ENCODE data around the gene KRT40. TPM values are rescaled to one million over a fixed set of nuclear protein-coding genes. Genes with fewer than 3 reads are reported as not detected.

KRT40 gene
- total and polyA plus RNA-seq, 2 donors (not counting 1 experiment from before 2014, with no cell fraction given), result not detected

DNA sequence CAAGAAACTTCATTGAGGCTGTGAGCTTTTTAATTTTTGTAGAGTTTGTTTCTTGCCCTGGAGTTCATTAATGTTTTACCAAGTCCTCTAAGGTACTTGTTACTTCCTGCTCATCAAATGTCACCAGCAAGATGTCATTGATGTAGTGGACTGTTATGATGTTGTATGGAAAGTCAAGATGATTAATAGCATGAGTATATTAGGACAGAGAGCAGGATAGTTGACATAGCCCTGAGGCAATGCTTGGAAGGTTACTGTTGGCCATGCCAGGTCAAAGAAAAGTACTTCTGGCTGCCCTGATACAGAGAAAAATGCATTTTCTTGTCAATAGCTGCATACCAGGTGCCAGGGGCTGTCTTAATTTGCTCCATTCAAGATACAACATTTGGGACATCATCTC, 36.2 kb upstream of the KRT40 start:
- TF ChIP-seq, protein P1, sequence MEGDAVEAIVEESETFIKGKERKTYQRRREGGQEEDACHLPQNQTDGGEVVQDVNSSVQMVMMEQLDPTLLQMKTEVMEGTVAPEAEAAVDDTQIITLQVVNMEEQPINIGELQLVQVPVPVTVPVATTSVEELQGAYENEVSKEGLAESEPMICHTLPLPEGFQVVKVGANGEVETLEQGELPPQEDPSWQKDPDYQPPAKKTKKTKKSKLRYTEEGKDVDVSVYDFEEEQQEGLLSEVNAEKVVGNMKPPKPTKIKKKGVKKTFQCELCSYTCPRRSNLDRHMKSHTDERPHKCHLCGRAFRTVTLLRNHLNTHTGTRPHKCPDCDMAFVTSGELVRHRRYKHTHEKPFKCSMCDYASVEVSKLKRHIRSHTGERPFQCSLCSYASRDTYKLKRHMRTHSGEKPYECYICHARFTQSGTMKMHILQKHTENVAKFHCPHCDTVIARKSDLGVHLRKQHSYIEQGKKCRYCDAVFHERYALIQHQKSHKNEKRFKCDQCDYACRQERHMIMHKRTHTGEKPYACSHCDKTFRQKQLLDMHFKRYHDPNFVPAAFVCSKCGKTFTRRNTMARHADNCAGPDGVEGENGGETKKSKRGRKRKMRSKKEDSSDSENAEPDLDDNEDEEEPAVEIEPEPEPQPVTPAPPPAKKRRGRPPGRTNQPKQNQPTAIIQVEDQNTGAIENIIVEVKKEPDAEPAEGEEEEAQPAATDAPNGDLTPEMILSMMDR (IDR thresholded peaks at IDR 0.05), result no peak
- TF ChIP-seq EZH2 (IDR thresholded peaks at IDR 0.05; ENCODE audit: borderline replicate concordance, insufficient read depth, low read depth, low read length, poor library complexity, severe bottlenecking), result no peak
- no peak for DNase-seq
- Histone ChIP-seq H3K27me3 (replicated peaks in 1 of 4; ENCODE audit: control extremely low read depth in 1 of 4, control insufficient read depth in 3 of 4, insufficient read depth in 4 of 4, low read length in 3 of 4) (no peaks in the 10 kb centered on the region), H2AFZ (ENCODE audit: insufficient read depth, low read depth, low read length, poor library complexity, severe bottlenecking) (no peak overlapping the region), H3K36me3 (replicated peaks in 1 of 2; ENCODE audit: control extremely low read depth in 1 of 2, control insufficient read depth in 1 of 2, extremely low read depth in 1 of 2, insufficient read depth in 2 of 2, low read length in 1 of 2) (no peaks in the 10 kb centered on the region), H3K4me2 (replicated peaks; ENCODE audit: low read depth, low read length, poor library complexity, severe bottlenecking) (no peak overlapping the region), H3K27ac (ENCODE audit: low read length in 2 of 2) (no peak overlapping the region), H3K9ac (ENCODE audit: low read length) (no peak overlapping the region), H3K79me2 (ENCODE audit: control insufficient read depth, insufficient read depth, low read length) (no peaks in the 10 kb centered on the region), H3K9me3 (ENCODE audit: control extremely low read depth in 1 of 3, control insufficient read depth in 2 of 3, insufficient read depth in 1 of 3, low read length in 2 of 3) (peaks cover 0 to 5% (median 0%) of the 10 kb centered on the region in 3 donors), H3K4me1 (ENCODE audit: control insufficient read depth in 2 of 2, insufficient read depth in 2 of 2, low read length in 2 of 2) (no peaks in the 10 kb centered on the region), H4K20me1 (ENCODE audit: control insufficient read depth, insufficient read depth, low read length, poor library complexity, severe bottlenecking) (no peaks in the 10 kb centered on the region), H3K4me3 (ENCODE audit: control extremely low read depth in 1 of 5, extremely low read depth in 1 of 5, insufficient read depth in 1 of 5, low read depth in 2 of 5, low read length in 4 of 5) (no peak overlapping the region)
- Mint-ChIP-seq H3K4me1 (no peaks in the 10 kb centered on the region), H3K27me3 (peaks cover 39% of the 10 kb centered on the region), H3K9me3 (ENCODE audit: insufficient read depth) (peaks cover 11% of the 10 kb centered on the region), H3K4me3 (no peak overlapping the region), H3K27ac (no peak overlapping the region)
- intact Hi-C loops (cut with micrococcal nuclease), result no loop called here
- no peak for ATAC-seq (ENCODE audit: low read depth)
- POLR2A ChIA-PET, result no interaction called here
- CTCF ChIA-PET, result interaction anchor here (0.6 kb wide), 1 partner anchor 59 kb away, joined by 3 read pairs; no protein-coding TSS in a partner anchor

DNA sequence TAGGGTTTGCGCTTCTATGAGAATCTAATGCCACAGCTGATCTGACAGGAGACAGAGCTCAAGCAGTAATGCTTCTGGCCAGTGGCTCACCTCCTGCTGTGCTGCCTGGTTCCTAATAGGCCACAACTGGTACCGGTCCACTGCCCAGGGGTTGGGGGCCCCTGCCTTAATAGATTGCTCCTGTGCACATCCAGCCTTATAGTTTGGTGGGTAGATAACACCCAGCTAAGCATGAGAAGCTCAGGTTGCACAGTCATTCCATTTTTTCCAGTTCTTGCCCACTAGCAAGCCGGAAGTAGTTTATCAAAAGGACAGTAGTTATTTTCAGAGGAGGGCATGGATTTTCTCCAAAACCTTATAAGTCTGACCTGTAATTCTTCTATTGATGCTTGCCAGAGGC, 35.3 kb upstream of the KRT40 start:
- Histone ChIP-seq H3K9ac (ENCODE audit: low read length) (no peak overlapping the region), H3K79me2 (ENCODE audit: control insufficient read depth, insufficient read depth, low read length) (no peaks in the 10 kb centered on the region), H3K27me3 (replicated peaks in 1 of 4; ENCODE audit: control extremely low read depth in 1 of 4, control insufficient read depth in 3 of 4, insufficient read depth in 4 of 4, low read length in 3 of 4) (no peaks in the 10 kb centered on the region), H3K9me3 (ENCODE audit: control extremely low read depth in 1 of 3, control insufficient read depth in 2 of 3, insufficient read depth in 1 of 3, low read length in 2 of 3) (peaks cover 0 to 5% (median 0%) of the 10 kb centered on the region in 3 donors), H3K4me3 (ENCODE audit: control extremely low read depth in 1 of 5, extremely low read depth in 1 of 5, insufficient read depth in 1 of 5, low read depth in 2 of 5, low read length in 4 of 5) (no peak overlapping the region), H3K27ac (ENCODE audit: low read length in 2 of 2) (no peak overlapping the region), H4K20me1 (ENCODE audit: control insufficient read depth, insufficient read depth, low read length, poor library complexity, severe bottlenecking) (no peaks in the 10 kb centered on the region), H3K4me2 (replicated peaks; ENCODE audit: low read depth, low read length, poor library complexity, severe bottlenecking) (no peak overlapping the region), H2AFZ (ENCODE audit: insufficient read depth, low read depth, low read length, poor library complexity, severe bottlenecking) (no peak overlapping the region), H3K4me1 (ENCODE audit: control insufficient read depth in 2 of 2, insufficient read depth in 2 of 2, low read length in 2 of 2) (no peaks in the 10 kb centered on the region), H3K36me3 (replicated peaks in 1 of 2; ENCODE audit: control extremely low read depth in 1 of 2, control insufficient read depth in 1 of 2, extremely low read depth in 1 of 2, insufficient read depth in 2 of 2, low read length in 1 of 2) (no peaks in the 10 kb centered on the region)
- TF ChIP-seq, protein P1 (IDR thresholded peaks at IDR 0.05), result no peak
- TF ChIP-seq EZH2 (IDR thresholded peaks at IDR 0.05; ENCODE audit: borderline replicate concordance, insufficient read depth, low read depth, low read length, poor library complexity, severe bottlenecking), result no peak
- Mint-ChIP-seq H3K4me3 (no peak overlapping the region), H3K4me1 (no peaks in the 10 kb centered on the region), H3K27me3 (peaks cover 40% of the 10 kb centered on the region), H3K9me3 (ENCODE audit: insufficient read depth) (peaks cover 11% of the 10 kb centered on the region), H3K27ac (no peak overlapping the region)
- ATAC-seq (ENCODE audit: low read depth) (no peak), DNase-seq (no peak)
- WGBS (ENCODE audit: insufficient coverage), result 100% methylated on average over 2 of the region's 3 CpGs
- CTCF ChIA-PET, result no interaction called here
- intact Hi-C loops (cut with micrococcal nuclease), result no loop called here
- POLR2A ChIA-PET, result no interaction called here
